HG03139 (cell line): ENCODE results near the gene SH3RF3.
"Not testable (repeated sequence)": the region's sequence is repeated elsewhere in the genome, so short reads cannot be mapped to it uniquely, and the experiment has no call there.

ENCODE experiments used
- ATAC-seq: cut with Tn5 transposase; IDR thresholded peaks from one replicate; pipeline ENCODE4 v1.9.1; 2021; ENCODE audit not compliant: unreplicated experiment

Gene SH3RF3

GRCh38 chr2:109531896-109532727, 403.1 kb downstream of the SH3RF3 start:
- ATAC-seq: no peak

DNA sequence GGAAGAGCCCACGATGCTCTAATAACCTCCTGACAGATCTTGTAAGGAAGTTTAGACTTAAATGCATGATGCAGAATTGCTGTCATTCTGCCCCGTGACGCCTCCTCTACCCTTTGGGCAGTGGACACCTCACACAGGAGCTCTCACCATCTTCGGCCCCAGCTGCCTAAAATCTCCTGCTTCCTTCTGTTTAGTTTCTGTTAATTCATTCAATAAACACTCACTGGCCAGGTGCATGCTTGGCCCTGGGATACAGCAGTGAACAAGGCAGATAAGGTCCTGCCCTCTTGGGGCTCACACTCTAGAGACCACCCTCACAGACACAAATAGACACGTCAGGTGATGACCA, 403.7 kb downstream of the SH3RF3 start:
- no peak for ATAC-seq

DNA sequence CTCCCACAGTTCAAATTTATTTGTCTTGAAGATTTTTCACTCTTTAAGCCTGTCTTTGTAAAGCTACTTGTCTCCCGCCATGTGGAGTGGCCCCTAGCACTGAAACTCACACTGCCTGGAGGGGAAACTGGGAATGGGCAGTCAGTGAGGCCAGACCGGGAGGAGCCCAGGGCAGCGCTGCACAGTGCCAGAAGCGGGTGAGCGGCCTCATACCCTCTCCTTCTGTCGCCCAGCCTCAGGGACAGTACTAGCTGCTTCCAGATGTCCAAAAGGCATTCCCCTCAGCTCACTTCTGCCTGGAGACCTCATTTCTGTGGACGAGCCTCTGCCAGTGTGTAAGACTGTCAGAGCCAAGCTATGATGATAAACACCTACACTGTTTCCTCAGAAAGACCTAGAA, 404.8 kb downstream of the SH3RF3 start:
- ATAC-seq: no peak

- ATAC-seq: no peak
Observed at GRCh38 chr2:109535217-109535946, 406.4 kb downstream of the SH3RF3 start.

- not testable (repeated sequence) for ATAC-seq
Observed at GRCh38 chr2:109536556-109536955, 407.6 kb downstream of the SH3RF3 start.

DNA sequence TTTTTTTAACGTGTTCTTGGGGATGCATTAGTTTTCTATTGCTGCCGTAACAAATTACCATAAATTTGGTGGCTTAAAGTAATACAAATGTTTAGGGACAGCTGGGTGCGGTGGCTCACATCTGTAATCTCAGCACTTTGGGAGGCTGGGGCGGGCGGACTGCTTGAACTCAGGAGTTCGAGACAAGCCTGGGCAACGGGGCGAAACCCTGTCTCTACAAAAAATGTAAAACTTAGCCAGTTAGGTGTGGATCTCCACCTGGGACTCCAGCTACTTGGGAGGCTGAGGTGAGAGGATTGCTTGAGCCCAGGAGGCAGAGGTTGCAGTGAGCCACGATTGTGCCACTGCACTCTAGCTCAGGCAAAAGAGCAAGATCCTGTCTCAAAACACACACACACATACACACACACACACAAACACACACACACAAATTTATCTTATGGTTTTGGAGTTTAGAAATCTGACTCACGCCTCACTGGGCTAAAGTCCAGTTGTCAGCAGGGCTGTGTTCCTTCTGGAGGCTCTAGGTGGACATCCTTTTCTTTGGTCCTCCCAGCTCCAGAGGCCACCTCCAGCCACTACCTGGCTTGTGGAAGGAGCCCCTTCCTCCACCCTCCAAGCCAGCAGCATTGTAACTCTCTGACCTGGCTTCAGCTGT, 408.7 kb downstream of the SH3RF3 start:
- ATAC-seq: no peak

GRCh38 chr2:109538546-109538945, 409.5 kb downstream of the SH3RF3 start:
- no peak for ATAC-seq

DNA sequence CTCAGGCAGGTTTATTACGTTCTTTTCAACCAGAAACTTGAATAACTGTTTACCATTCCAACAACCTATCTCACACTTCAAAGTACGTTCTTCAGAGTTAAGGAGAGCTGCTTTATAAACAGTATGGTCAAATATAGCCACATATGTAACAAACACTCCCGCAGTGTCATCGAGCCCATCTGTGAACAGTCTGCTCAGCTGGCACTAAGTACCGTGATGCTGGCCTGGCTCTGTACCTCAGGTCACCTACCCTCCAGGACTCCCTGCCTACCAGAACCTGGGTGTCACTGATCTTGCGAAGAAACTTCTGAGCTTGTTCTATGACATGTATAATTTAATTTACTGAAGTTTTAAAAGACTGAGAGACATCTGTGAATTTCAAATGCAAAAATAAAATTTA, 413.4 kb downstream of the SH3RF3 start:
- ATAC-seq: no peak

- peak; percentile 84 for ATAC-seq
Observed at GRCh38 chr2:109545828-109546713, 417.1 kb downstream of the SH3RF3 start.

- ATAC-seq: no peak
Observed at GRCh38 chr2:109547280-109547679, 418.3 kb downstream of the SH3RF3 start.

GRCh38 chr2:109549016-109549590, 420.1 kb downstream of the SH3RF3 start:
- ATAC-seq: no peak
